ENCODE data around the gene PHETA1.
"Not testable (repeated sequence)": the region's sequence is repeated elsewhere in the genome, so short reads cannot be mapped to it uniquely, and the experiment has no call there.

Gene PHETA1

GRCh38 chr12:111384596-111384995, 15.7 kb upstream of the PHETA1 start:
- Histone ChIP-seq H3K4me3 (ENCODE audit: severe bottlenecking) (no peak overlapping the region), H3K9me3 (ENCODE audit: severe bottlenecking) (no peaks in the 10 kb centered on the region), H3K27me3 (ENCODE audit: insufficient read depth, poor library complexity, severe bottlenecking) (no peaks in the 10 kb centered on the region), H3K27ac (ENCODE audit: poor library complexity, severe bottlenecking) (no peak overlapping the region), H3K36me3 (ENCODE audit: low read depth) (no peaks in the 10 kb centered on the region), H3K4me1 (ENCODE audit: insufficient read depth, poor library complexity, severe bottlenecking) (no peaks in the 10 kb centered on the region)
- peak; percentile 26; the same call in 1 of the 3 replicates for ATAC-seq (ENCODE audit: low read depth)
- TF ChIP-seq CTCF (IDR thresholded peaks at IDR 0.05; ENCODE audit: poor library complexity, severe bottlenecking), result no peak
- no peak for DNase-seq (ENCODE audit: low spot score)

DNA sequence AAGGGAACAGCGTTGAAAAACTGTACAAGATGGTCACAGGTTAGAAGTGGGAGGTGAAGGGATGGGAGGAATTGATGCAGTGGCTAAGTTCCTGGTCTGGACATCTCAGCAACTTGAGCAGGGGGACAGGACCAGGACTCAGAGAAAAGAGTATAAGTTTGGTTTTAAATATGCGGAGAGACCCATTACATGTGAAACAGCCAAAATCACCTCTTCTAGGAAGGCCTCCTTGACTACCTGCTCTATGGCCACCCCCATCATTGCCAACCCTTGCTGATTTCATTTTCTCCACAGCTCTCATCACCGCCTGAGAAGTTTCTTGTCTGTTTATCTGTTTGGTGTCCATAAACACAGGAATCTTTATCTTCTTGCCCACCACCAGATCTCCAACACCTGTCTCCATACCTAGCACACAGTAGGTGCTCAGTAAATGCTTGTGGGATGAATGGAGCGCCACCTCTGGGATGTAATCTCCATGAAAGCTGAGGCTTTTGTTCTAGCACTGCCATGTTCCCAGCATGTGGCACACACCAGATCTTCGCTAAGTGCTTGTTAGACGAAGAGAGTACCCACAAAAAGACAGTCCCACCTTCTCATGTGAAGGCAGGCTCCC, 11.2 kb upstream of the PHETA1 start:
- Histone ChIP-seq H3K4me3 (ENCODE audit: severe bottlenecking) (no peak overlapping the region), H3K27ac (ENCODE audit: poor library complexity, severe bottlenecking) (no peak overlapping the region), H3K27me3 (ENCODE audit: insufficient read depth, poor library complexity, severe bottlenecking) (no peaks in the 10 kb centered on the region), H3K36me3 (ENCODE audit: low read depth) (no peaks in the 10 kb centered on the region), H3K9me3 (ENCODE audit: severe bottlenecking) (no peaks in the 10 kb centered on the region), H3K4me1 (ENCODE audit: insufficient read depth, poor library complexity, severe bottlenecking) (no peaks in the 10 kb centered on the region)
- ATAC-seq (ENCODE audit: low read depth), result no peak
- DNase-seq (ENCODE audit: low spot score), result no peak
- TF ChIP-seq CTCF (IDR thresholded peaks at IDR 0.05; ENCODE audit: poor library complexity, severe bottlenecking), result no peak

DNA sequence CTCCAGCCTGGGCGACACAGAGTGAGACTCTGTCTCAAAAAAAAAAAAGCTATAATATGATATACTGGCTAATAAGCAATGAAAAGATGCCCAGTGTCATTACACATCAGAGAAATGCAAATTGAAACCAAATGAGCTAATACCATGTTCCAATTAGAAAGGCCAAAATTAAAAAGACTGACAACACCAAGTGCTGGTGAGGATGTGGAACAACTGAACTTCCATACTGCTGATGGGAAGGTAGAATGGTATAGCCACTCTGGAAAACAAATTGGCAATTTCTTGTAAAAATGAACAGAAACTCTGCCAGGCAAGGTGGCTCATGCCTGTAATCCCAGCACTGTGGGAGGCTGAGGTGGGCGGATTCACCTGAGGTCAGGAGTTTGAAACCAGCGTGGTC, 8.5 kb upstream of the PHETA1 start:
- H3K36me3 ChIP-seq (ENCODE audit: low read depth), result no peaks in the 10 kb centered on the region
- TF ChIP-seq CTCF (IDR thresholded peaks at IDR 0.05; ENCODE audit: poor library complexity, severe bottlenecking), result no peak
- no peak for ATAC-seq (ENCODE audit: low read depth)

DNA sequence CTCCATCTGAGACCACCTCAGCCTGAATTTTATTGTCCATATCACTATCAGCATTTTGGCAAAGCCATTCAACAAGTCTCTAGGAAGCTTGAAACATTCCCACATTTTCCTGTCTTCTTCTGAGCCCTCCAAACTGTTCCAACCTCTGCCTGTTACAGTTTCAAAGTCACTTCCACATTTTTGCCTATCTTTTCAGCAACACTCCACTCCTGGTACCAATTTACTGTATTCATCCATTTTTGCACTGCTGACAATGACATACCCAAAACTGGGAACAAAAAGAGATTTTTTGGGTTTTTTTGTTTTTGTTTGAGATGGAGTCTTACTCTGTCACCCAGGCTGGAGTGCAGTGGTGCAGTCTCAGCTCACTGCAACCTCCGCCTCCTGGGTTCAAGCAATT, 4.3 kb upstream of the PHETA1 start:
- ATAC-seq (ENCODE audit: low read depth); DNase-seq (ENCODE audit: low spot score); H3K9me3 ChIP-seq (ENCODE audit: severe bottlenecking); H3K4me1 ChIP-seq (ENCODE audit: insufficient read depth, poor library complexity, severe bottlenecking); H3K4me3 ChIP-seq (ENCODE audit: severe bottlenecking); H3K27ac ChIP-seq (ENCODE audit: poor library complexity, severe bottlenecking); H3K36me3 ChIP-seq (ENCODE audit: low read depth); H3K27me3 ChIP-seq (ENCODE audit: insufficient read depth, poor library complexity, severe bottlenecking): not testable (repeated sequence)

More for the DNA sequence above, 8.5 kb upstream of the PHETA1 start:
- H3K9me3 ChIP-seq (ENCODE audit: severe bottlenecking), result no peaks in the 10 kb centered on the region
- no peak overlapping the region for H3K4me3 ChIP-seq (ENCODE audit: severe bottlenecking)
- no peak overlapping the region for H3K27ac ChIP-seq (ENCODE audit: poor library complexity, severe bottlenecking)
- no peaks in the 10 kb centered on the region for H3K27me3 ChIP-seq (ENCODE audit: insufficient read depth, poor library complexity, severe bottlenecking)
- DNase-seq (ENCODE audit: low spot score), result no peak
- no peaks in the 10 kb centered on the region for H3K4me1 ChIP-seq (ENCODE audit: insufficient read depth, poor library complexity, severe bottlenecking)

DNA sequence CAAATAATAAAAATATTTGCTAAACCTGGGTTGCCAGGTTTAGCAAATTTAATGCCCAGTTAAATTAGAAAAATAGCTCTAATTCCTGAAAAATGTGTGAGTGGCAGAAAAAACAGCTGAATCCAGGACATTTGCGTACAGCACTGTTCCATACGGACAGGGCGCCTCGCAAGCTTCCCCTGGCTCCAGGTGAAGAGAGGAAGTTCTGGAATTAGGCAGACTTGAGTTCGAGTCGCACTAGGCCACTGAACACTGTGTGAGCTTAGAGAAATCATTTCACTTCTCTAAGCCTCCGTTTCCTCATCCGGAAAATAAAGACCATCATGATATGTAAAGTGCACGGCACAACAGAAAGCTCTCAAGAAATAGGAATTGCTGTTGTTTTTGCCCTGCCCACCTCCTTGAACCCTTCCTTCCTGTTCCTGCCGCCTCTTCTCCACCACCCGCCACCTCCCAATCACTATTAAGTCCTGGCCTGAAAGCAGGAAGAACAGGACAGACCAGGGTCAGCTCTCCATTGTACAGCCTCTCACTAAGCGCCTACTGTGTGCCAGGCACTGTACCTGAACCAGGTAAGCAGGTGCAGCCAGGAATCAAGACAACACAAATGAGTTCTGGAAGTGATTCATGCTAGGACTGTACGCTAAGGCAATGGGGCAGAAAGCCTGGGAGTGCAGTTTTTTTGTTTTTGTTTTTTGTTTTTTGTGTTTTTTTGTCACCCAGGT, 763 bp upstream of the PHETA1 start:
- H3K27ac ChIP-seq (ENCODE audit: poor library complexity, severe bottlenecking), result no peak overlapping the region
- DNase-seq (ENCODE audit: low spot score), result no peak
- no peak for ATAC-seq (ENCODE audit: low read depth)

More for the DNA sequence above, 763 bp upstream of the PHETA1 start:
- H3K4me3 ChIP-seq (ENCODE audit: severe bottlenecking), result peak overlapping the region; percentile 92
- H3K36me3 ChIP-seq (ENCODE audit: low read depth), result no peaks in the 10 kb centered on the region
- H3K27me3 ChIP-seq (ENCODE audit: insufficient read depth, poor library complexity, severe bottlenecking), result no peaks in the 10 kb centered on the region
- TF ChIP-seq CTCF (IDR thresholded peaks at IDR 0.05; ENCODE audit: poor library complexity, severe bottlenecking), result no peak
- peaks cover 8% of the 10 kb centered on the region for H3K4me1 ChIP-seq (ENCODE audit: insufficient read depth, poor library complexity, severe bottlenecking)
- no peaks in the 10 kb centered on the region for H3K9me3 ChIP-seq (ENCODE audit: severe bottlenecking)

All from RWPE2 (cell line).